Raji (cell line): ENCODE measurements around the gene KRTAP5-1.
"Not testable (repeated sequence)": the region's sequence is repeated elsewhere in the genome, so short reads cannot be mapped to it uniquely, and the experiment has no call there.

Experiments used
- POLR2A ChIP-seq: IDR thresholded peaks from 2 replicates; pipeline ENCODE4 v1.6.1; 2011; ENCODE audit warnings: low read depth, low read length, control low read depth; ENCODE audit not compliant: insufficient read depth

KRTAP5-1 gene

DNA sequence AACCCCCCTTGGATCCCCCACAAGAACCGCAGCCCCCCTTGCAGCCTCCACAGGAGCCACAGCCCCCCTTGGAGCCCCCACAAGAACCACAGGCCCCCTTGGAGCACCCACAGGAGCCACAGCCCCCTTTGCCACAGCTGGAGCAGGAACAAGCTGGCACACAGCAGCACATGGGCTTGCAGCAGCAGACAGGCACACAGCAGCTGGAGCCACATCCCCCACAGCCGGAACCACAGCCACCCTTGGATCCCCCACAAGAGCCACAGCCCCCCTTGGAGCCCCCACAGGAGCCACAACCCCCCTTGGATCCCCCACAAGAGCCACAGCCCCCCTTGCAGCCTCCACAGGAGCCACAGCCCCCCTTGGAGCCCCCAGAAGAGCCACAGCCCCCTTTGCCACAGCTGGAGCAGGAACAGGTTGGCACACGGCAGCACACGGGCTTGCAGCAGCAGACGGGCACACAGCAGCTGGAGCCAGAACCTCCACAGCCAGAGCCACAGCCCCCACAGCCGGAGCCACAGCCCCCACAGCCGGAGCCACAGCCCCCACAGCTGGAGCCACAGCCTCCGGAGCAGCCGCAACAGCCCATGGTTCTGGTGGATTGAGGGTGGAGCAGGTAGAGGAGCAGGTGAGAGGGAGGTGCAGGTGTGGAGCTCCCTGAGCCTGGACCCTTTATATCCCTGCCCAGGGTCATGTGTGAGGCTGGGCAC, at the start of gene KRTAP5-1:
Gene KRTAP5-1, minus strand, starts transcription at position 623 of the 710 bp plus-strand sequence. Its CDS starts 34 bp downstream, at position 589.
- TF ChIP-seq POLR2A, result not testable (repeated sequence)

- TF ChIP-seq POLR2A, result no peak
These were observed 48.8 kb upstream of the KRTAP5-1 start for GRCh38 chr11:1633864-1634263.

DNA sequence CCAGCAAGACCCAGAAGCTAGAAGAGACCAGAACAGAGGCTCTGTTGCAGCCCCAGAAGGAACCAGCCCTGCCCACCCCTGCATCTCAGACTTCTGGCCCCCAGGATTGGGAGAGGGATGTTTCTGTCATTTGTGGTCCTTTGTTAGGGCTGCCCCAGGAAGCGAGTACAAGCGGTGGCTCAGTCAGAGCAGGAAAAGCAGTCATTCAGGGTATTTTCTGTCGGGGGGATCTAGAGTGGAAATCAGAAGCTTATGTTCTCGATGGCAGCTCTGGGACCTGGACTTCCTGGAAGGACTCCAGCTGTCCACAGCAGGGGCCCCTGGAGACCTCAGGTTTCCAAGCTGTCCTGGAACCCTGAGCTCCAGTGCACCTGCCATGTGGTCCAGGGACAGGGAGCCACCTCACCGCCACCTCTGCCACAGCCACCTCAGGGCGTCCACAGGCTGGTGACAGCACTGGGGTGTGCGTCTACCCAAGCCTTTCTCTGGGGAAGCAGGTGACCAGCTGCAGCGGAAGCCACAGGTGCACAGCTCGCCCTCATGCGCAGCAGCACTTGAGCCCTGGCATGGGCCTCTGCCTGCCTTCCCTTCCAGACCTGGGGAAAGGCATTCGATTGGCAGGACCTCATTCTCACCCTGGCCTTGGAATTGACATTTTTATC, 47.1 kb upstream of the KRTAP5-1 start:
- no peak for TF ChIP-seq POLR2A

- no peak for TF ChIP-seq POLR2A
These were observed 46.0 kb upstream of the KRTAP5-1 start for GRCh38 chr11:1631066-1631568.

- no peak for TF ChIP-seq POLR2A
These were observed 45.2 kb upstream of the KRTAP5-1 start for GRCh38 chr11:1630271-1630670.

GRCh38 chr11:1629326-1630185, 44.5 kb upstream of the KRTAP5-1 start, which contains the start of gene KRTAP5-5:
KRTAP5-5 (plus strand) TSS chr11:1629775; CDS start chr11:1629841, 66 bp downstream.
- no peak for TF ChIP-seq POLR2A

GRCh38 chr11:1628506-1629325, 43.6 kb upstream of the KRTAP5-1 start:
- no peak for TF ChIP-seq POLR2A

- no peak for TF ChIP-seq POLR2A
These were observed 40.5 kb upstream of the KRTAP5-1 start for GRCh38 chr11:1625541-1625940.

DNA sequence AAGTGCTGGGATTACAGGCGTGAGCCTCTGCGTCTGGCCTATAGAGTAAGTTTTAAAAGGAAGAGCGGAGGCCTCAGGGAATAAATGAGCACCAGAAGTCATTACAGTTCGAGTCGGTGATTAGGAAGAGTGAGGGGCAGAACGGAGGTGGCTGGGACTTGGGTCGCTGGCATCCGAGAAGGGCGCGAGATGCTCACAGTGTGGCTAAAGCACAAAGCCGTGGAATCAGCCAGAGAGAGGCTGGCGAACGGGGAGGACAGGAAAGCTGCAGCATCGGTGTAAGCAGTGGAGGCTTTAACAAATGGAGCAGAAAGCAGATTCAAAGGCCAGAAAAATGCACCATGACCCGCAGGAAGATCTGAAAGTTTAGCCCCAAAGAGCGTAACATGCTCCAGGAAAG, 39.5 kb upstream of the KRTAP5-1 start:
- TF ChIP-seq POLR2A, result no peak

GRCh38 chr11:1623716-1624115, 38.6 kb upstream of the KRTAP5-1 start:
- no peak for TF ChIP-seq POLR2A

- no peak for TF ChIP-seq POLR2A
These were observed 37.0 kb upstream of the KRTAP5-1 start, which contains the start of gene KRTAP5-4 for GRCh38 chr11:1622086-1622485. KRTAP5-4 (minus strand) TSS chr11:1622138; CDS start chr11:1622093, 45 bp downstream.

DNA sequence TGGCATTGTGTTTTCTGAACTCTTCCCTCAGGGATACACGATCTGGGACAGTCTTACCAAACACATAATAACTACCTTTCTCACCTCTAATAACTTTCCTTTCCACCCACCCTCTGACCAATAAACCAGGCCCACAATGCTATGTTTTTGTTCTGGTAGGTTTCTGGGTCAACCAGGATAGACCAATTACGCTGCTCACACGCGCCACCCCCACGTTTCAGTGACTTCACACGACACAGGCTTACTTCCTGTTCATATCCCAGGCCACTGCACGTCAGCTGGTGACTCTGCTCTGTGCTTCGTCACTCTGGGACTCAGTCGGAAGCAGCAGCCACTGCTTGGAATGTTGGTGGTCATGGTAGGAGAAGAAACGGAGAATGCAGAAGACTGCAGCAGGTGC, 34.4 kb upstream of the KRTAP5-1 start:
- TF ChIP-seq POLR2A, result no peak

GRCh38 chr11:1618231-1618630, 33.1 kb upstream of the KRTAP5-1 start:
- no peak for TF ChIP-seq POLR2A

- no peak for TF ChIP-seq POLR2A
These were observed 23.3 kb upstream of the KRTAP5-1 start, which contains the start of gene KRTAP5-3 for GRCh38 chr11:1608363-1608762. KRTAP5-3 (minus strand) TSS chr11:1608463; CDS start chr11:1608385, 78 bp downstream.
